Astrocyte (in vitro differentiated cells and primary cell): Measurements from ENCODE around the gene COL5A1.

Experiments used
- CTCF ChIP-seq: IDR thresholded peaks from 2 replicates; pipeline ENCODE4 v1.5.1; 2011; ENCODE audit warnings: low read depth, mild to moderate bottlenecking, inconsistent platforms, low read length, moderate library complexity; ENCODE audit not compliant: insufficient read depth
- EZH2 ChIP-seq: IDR thresholded peaks from 2 replicates; pipeline ENCODE4 v1.6.1; 2012; ENCODE audit warnings: mild to moderate bottlenecking, low read length, inconsistent platforms; ENCODE audit not compliant: insufficient read depth

GRCh38 chr9:134796882-134797281, 155.3 kb downstream of the COL5A1 start:
- TF ChIP-seq CTCF (no peak), EZH2 (no peak)
